Umbilical cord (tissue), 2 donors: ENCODE measurements around the gene PLPPR5. TPM values are rescaled to one million over a fixed set of nuclear protein-coding genes. Genes with fewer than 3 reads are reported as not detected.

ENCODE experiments used
- DNase-seq: peaks from one replicate; pipeline ENCODE4 v3.0.0-alpha.2; 2015; ENCODE audit warnings: low spot score
- total RNA-seq: library from RNA; depleted of rRNA; stranded (reverse); fragments of >200 nt; gene quantifications from one replicate; pipeline ENCODE4 v1.2.3, GENCODE V29; 2014; ENCODE audit warnings: low replicate concordance; ENCODE audit not compliant: insufficient read depth

Gene PLPPR5
- total RNA-seq, 1 donor from 2014 or later, result 3.4 TPM

DNA sequence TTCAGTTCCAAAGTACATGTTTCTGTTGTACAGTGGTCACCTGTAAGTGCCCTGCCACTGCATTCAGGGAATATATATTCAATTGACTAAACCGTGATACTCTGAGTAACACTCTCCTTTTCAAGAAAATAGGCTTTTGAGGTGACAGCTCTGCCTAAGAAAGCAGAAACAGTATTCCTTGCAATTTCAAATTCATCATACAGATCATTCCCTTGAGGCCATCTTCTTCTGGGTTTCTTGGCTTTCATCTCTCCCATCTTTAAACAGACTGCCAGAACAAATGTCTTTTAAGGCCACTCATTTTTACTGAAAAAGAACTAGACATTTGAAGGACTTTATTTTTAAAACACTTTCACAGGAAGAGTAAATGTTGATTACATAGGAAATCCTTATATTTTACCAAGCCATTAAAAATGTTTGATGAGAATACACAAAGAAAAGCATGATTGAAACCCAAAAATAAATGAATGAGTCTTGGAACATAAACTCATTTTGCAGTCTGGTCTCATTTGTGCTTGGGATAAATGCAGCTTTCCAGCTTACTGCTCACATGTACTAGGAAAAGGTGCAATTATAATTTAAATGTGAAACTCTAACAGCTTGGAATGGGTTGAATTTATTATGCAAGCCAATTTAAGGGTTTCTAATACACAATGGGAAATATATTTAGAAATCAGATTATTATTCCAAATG, 34.7 kb downstream of the PLPPR5 start:
- no peak for DNase-seq

- no peak for DNase-seq
Observed at GRCh38 chr1:98967122-98967521, 37.5 kb downstream of the PLPPR5 start.

- no peak for DNase-seq
Observed at GRCh38 chr1:98965394-98965793, 39.3 kb downstream of the PLPPR5 start.

GRCh38 chr1:98964198-98964597, 40.5 kb downstream of the PLPPR5 start:
- DNase-seq, result no peak

DNA sequence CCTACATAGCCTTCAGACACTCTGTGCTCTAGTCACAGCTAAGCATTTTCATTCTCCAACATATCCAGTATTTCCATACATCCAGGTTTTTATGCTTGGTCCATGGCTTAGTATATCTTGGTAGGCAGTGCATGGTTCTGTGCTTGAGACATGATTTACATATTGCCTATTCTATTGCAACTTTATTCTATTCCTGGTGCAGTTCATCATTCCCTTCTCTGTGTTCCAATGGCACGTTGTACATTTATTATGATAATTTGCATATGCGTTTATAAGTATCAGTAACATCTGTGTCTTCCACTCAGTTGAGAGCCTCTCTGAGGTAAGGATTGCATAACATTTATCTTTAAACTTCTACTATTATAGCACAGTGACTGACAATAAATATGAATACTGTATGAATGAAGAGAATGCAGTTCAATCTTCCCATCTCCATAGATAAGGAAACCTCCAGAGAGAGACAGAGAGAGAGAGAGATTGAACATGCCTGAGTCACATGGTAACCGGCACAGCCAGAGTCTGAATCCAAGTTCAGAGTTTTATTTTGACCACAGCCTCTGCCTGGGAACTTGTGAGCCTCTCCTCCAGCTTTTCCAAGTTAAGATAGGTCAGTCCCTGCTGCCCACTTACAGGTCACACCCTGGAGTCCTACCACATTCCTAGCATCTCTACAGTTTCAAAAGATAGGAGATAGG, 41.5 kb downstream of the PLPPR5 start:
- DNase-seq, result peak; percentile 43

DNA sequence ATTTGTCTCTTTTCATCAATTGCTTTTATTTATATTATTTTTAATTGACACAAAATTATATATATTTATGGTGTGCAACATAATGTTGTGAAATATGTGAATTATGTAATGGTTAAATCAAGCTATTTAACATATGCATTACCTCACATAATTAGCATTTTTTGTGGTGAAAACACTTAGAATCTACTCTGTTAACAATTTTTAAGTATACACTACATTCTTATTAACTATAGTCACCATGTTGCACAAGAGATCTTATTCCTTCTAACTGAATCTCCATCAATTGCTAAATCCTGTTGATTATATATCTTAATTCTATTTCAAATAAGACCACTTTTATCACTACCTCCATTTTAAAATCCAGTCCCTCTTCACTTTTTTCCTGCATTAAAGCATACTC, 42.5 kb downstream of the PLPPR5 start:
- DNase-seq, result no peak

GRCh38 chr1:98949621-98950020, 55.0 kb downstream of the PLPPR5 start:
- DNase-seq, result no peak

DNA sequence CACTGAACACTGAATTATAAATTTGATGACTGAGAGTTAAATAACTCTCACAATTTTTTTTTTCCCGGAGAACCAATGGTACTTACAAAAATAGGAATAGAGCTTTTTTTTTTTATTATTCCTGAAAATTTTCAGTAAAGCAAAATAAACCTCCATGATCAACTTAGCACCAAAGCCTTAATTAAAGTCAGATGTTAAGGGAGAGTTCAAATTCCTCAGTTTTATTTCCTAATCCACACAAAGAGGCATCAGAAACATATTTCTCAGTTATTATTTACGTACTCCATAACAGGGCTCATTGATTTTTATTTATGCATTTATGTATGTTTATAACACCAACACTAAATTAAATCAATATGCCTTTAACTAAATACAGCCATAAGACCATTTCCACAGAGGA, 55.5 kb downstream of the PLPPR5 start:
- no peak for DNase-seq

- DNase-seq, result no peak
Observed at GRCh38 chr1:98947071-98947470, 57.6 kb downstream of the PLPPR5 start.

GRCh38 chr1:98940722-98941079, 64.0 kb downstream of the PLPPR5 start:
- DNase-seq, result no peak

GRCh38 chr1:98940069-98940721, 64.5 kb downstream of the PLPPR5 start:
- no peak for DNase-seq

DNA sequence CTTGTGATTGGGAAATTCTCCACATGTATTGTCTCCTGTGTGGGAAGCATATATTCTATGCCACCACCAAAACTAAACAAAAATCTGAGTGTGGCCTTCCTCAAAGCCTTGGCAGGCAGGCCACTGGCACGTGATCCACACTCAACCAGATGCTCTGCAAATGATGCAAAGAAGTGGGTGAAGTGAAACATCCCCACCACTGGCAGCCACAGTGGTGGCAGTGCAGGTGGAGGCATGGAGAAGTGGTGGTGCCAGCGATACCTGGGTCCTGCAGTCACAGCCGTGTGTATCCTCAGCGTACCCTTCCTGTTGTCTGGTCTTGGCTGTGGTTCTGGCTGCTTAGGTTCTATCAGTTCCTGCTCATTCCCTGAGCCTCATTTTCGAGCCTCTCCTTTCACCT, 65.2 kb downstream of the PLPPR5 start:
- DNase-seq, result no peak

DNA sequence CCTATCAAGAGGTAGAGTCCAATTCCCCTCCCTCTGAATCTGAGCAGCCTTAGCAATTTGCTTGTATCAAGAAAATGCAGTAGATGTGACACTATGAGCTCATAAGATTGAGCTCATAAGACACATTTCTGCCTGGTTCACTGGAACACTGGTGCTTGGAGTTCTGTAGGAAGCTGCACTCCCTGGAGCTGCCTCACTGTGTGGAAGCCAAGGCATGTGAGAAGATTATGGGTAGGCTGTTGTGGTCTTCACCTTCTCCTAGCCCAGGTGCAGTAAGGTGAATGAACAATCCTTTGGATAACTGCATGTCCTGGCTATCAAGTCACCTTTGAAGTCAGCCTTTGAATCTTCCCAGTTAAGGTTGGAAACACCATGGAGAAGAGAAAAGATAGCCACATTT, 67.3 kb downstream of the PLPPR5 start:
- no peak for DNase-seq

DNA sequence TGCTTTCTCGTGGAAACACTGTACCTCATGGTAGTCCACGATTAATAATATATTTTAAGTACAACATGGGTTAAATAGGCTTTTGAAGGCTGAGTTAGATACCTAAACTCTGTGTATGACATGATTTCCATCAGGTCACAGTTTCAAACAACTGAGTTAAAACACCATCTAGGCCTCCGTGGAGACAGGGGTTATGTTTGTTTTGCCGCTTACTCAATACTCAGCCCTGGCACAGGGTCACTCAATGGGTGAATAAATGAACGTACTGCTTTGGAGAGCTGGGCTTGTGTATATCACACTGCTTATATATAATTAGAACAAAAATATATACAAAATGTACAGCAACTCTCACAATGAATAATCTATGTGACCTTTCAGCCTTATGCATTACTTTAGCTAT, 72.5 kb downstream of the PLPPR5 start:
- no peak for DNase-seq

- DNase-seq, result no peak
Observed at GRCh38 chr1:98931128-98931835, 73.4 kb downstream of the PLPPR5 start.

- DNase-seq, result no peak
Observed at GRCh38 chr1:98929437-98929836, 75.2 kb downstream of the PLPPR5 start.

DNA sequence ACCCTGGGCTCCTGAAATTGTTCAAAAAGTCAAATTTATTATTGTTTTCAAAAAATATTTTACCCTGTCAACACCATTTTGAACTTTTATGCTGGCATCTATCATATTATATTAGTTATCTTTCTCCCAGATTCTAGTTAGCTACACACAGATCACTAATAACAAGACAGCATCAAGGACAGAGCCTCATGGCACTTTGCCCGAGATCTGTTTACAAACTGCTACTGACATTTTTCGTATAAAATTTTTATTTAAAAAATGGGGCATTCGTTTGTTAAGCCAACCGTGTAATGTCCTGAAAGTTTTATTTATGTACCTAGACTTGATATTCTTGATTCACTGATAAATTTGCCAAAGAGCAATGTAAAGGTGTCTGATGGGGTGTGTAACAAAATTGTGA, 78.1 kb downstream of the PLPPR5 start:
- DNase-seq, result no peak

GRCh38 chr1:98924977-98925376, 79.7 kb downstream of the PLPPR5 start:
- no peak for DNase-seq

DNA sequence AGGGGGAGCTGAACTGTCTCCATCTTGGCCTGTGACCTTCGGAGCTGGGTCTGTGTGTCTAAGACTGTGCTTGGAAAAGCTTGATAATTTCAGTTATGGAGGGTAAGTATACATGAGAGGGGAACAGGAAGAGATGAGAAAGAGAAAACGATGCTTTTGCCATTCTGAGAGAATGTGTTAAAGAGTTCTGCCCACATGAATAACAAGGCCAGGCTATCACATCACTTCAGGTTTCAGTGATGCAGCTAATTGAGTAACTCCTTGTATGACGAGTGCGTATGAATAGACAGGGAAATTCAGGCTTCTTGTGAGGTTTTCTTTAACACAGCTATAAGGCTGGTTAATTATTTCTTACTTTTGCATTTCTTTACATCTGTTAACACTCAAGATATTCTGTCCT, 81.0 kb downstream of the PLPPR5 start:
- DNase-seq, result no peak

GRCh38 chr1:98921817-98922216, 82.8 kb downstream of the PLPPR5 start:
- no peak for DNase-seq

DNA sequence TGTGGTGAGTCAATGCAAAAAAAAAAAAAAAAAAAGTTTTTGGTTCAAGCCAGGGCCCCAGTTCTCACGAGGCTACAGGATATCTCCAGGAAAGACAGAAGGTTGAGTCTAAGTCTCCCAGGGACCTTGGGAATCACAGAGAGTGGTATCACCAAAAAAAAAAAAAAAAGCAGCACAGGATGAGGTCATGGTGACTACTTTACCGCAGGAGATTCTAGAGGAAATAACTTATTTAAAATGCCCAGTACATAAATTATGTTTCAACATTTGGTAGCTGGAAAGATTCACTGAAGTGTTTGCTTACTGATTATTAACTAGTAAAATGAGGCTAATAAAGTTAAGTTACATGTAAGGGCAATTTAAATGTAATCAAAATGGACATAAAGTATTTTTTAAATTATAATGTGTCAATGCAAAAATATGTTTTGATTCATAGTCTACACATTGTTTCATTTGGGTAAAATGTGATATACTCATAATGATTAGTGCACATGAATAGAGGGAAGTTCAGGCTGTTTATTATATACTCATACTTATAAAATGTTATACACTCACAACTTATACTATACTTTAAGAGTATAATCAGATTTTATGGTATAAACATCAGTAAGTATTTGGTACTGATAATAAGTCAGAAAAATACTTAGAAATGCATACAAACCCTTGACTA, 84.1 kb downstream of the PLPPR5 start:
- no peak for DNase-seq

- no peak for DNase-seq
Observed at GRCh38 chr1:98919652-98920051, 85.0 kb downstream of the PLPPR5 start.
